Panc1 (cell line): ENCODE data around the gene CUX1. TPM values are rescaled to one million over a fixed set of nuclear protein-coding genes. Genes with fewer than 3 reads are reported as not detected.

Experiments used
- ATAC-seq: fragments of 200-7000 bp; cut with Tn5 transposase; 2 replicates; pipeline ENCODE4 v1.9.1; 2020; ENCODE audit warnings: mild to moderate bottlenecking, moderate library complexity
- BruUV-seq: library from RNA; stranded (reverse); fragments of 400-500 nt; replicated peaks from 2 replicates; lab custom pipeline; 2021; lab: Mats Ljungman, UMichigan
- CTCF ChIA-PET: fragments of 300-600 bp; sonication (Branson Sonifier 250); formaldehyde crosslinking; loops from one replicate; lab custom pipeline; 2022; ENCODE audit warnings: antibody characterized with exemption; lab: Charles Lee
- POLR2A ChIA-PET: fragments of 300-600 bp; sonication (Branson Sonifier 250); formaldehyde crosslinking; loops from one replicate; lab custom pipeline; 2022; ENCODE audit warnings: antibody characterized with exemption; lab: Charles Lee
- DNase-seq: peaks from one replicate; pipeline ENCODE4 v3.0.0-alpha.2; 2010; ENCODE audit warnings: low read depth, low spot score
- H3K27ac ChIP-seq: 2 replicates; pipeline ENCODE4 v1.5.1; 2011; ENCODE audit warnings: mild to moderate bottlenecking, low read length, inconsistent platforms
- H3K27me3 ChIP-seq: fragments of 200-500 bp; sonication (Bioruptor generic); 2 replicates; pipeline ENCODE4 v1.6.0; 2014; ENCODE audit warnings: low read length, inconsistent platforms; ENCODE audit not compliant: control insufficient read depth, insufficient read depth
- H3K36me3 ChIP-seq: fragments of 200-500 bp; sonication (Bioruptor generic); 2 replicates; pipeline ENCODE4 v1.5.1; 2014; ENCODE audit warnings: inconsistent platforms, mild to moderate bottlenecking, low read length, moderate library complexity; ENCODE audit not compliant: control insufficient read depth, insufficient read depth
- H3K4me1 ChIP-seq: 2 replicates; pipeline ENCODE4 v1.5.1; 2011; ENCODE audit warnings: inconsistent platforms, mild to moderate bottlenecking, low read length, moderate library complexity; ENCODE audit not compliant: control insufficient read depth, insufficient read depth
- H3K4me3 ChIP-seq, 2 experiments: 2 replicates each; pipeline ENCODE4 v1.5.1; 2011 to 2012; ENCODE audit warnings: low read depth in 2 of 2, low read length in 2 of 2, mild to moderate bottlenecking in 2 of 2, inconsistent platforms in 1 of 2, moderate library complexity in 1 of 2
- H3K9me3 ChIP-seq: fragments of 200-500 bp; sonication (Bioruptor generic); 2 replicates; pipeline ENCODE4 v1.5.1; 2014; ENCODE audit warnings: low read depth, mild to moderate bottlenecking, inconsistent platforms, low read length, moderate library complexity; ENCODE audit not compliant: control insufficient read depth, insufficient read depth
- CTCF ChIP-seq: fragments of 450-650 bp; IDR thresholded peaks from 2 replicates; pipeline ENCODE4 v1.5.1; 2017; ENCODE audit warnings: mild to moderate bottlenecking
- POLR2AphosphoS5 ChIP-seq: IDR thresholded peaks from 2 replicates; pipeline ENCODE4 v1.6.1; 2012; ENCODE audit warnings: mild to moderate bottlenecking, low read depth, low read length, moderate library complexity
- REST ChIP-seq, 2 experiments: IDR thresholded peaks; 2 replicates each; pipeline ENCODE4 v1.6.1; 2011 to 2012; ENCODE audit warnings: low read depth in 2 of 2, control low read depth in 1 of 2, low read length in 1 of 2, mild to moderate bottlenecking in 1 of 2, moderate library complexity in 1 of 2; ENCODE audit not compliant: insufficient read depth in 1 of 2
- SIN3A ChIP-seq: IDR thresholded peaks from 2 replicates; pipeline ENCODE4 v1.6.1; 2012; ENCODE audit warnings: low read depth, mild to moderate bottlenecking, low read length, moderate library complexity, borderline replicate concordance; ENCODE audit not compliant: insufficient read depth
- TCF7L2 ChIP-seq: IDR thresholded peaks from 2 replicates; pipeline ENCODE4 v1.6.1; 2011; ENCODE audit warnings: mild to moderate bottlenecking, low read depth, low read length, inconsistent platforms
- in situ Hi-C: cut with HindIII; loops from 2 replicates; pipeline ENCODE4 v1.10.0; 2016; ENCODE audit warnings: low sequenced_read_pairs, low pct_unique_long_range_greater_than_20kb
- intact Hi-C: fragments of 100-400 bp; cut with micrococcal nuclease; formaldehyde crosslinking; loops from one replicate; pipeline ENCODE4 v1.10.0; 2022; ENCODE audit not compliant: unreplicated experiment
- total RNA-seq: library from RNA; stranded (reverse); gene quantifications from one replicate; pipeline ENCODE4 v1.2.1, GENCODE V29; 2021; ENCODE audit not compliant: unreplicated experiment

The CUX1 gene
- total RNA-seq, 1 experiment from 2014 or later, result 50.9 TPM

- POLR2A ChIA-PET, result no interaction called here
- no peaks in the 10 kb centered on the region for H3K27me3 ChIP-seq
- no peaks in the 10 kb centered on the region for H3K9me3 ChIP-seq
- H3K4me3 ChIP-seq, result no peak overlapping the region
- no peak for TF ChIP-seq CTCF
- TF ChIP-seq REST (IDR thresholded peaks at IDR 0.05; ENCODE audit: insufficient read depth in 1 of 2, low read depth in 2 of 2, low read length in 1 of 2), result no peak
- no peak for TF ChIP-seq POLR2AphosphoS5
- TF ChIP-seq SIN3A, result no peak
- no peak for TF ChIP-seq TCF7L2
- no TSS peak for BruUV-seq
- in situ Hi-C loops (no loop called here), intact Hi-C loops (no loop called here)
- CTCF ChIA-PET, result no interaction called here
- DNase-seq (no peak), ATAC-seq (no peak)
- no peak overlapping the region for H3K27ac ChIP-seq
- H3K4me1 ChIP-seq, result 0 out of 2 replicates have a peak, but pooled peaks cover 4% of the 10 kb centered on the region
- no peaks in the 10 kb centered on the region for H3K36me3 ChIP-seq
Observed at GRCh38 chr7:101896941-101897340, 79.5 kb downstream of the CUX1 start.

- H3K27me3 ChIP-seq, result no peaks in the 10 kb centered on the region
- no TSS peak for BruUV-seq
- no peaks in the 10 kb centered on the region for H3K9me3 ChIP-seq
- POLR2A ChIA-PET, result interaction anchor here (0.6 kb wide), 2 partner anchors 15 to 341 kb away, joined by 4 to 5 read pairs; no protein-coding TSS in a partner anchor
- CTCF ChIA-PET, result no interaction called here
- in situ Hi-C loops, result no loop called here
- H3K36me3 ChIP-seq, result no peaks in the 10 kb centered on the region
- intact Hi-C loops, result no loop called here
- 0 out of 2 replicates have a peak, but pooled peaks cover 4% of the 10 kb centered on the region for H3K4me1 ChIP-seq
- ATAC-seq (no peak), DNase-seq (no peak)
- TF ChIP-seq TCF7L2 (no peak), CTCF (no peak), POLR2AphosphoS5 (no peak), REST (IDR thresholded peaks at IDR 0.05; ENCODE audit: insufficient read depth in 1 of 2, low read depth in 2 of 2, low read length in 1 of 2) (no peak), SIN3A (no peak)
- no peak overlapping the region for H3K27ac ChIP-seq
- H3K4me3 ChIP-seq, result no peak overlapping the region
Observed at GRCh38 chr7:101898106-101898505, 80.7 kb downstream of the CUX1 start.
